K562 (cell line): Measurements from ENCODE around the gene ZNF785. TPM values are rescaled to one million over a fixed set of nuclear protein-coding genes. Genes with fewer than 3 reads are reported as not detected.
A peak's percentile ranks its signal among the peaks of the same experiment; 100 is the strongest.

ENCODE experiments used
- ATF1 ChIP-seq, 2 experiments: fragments of 450-650 bp in 1 of 2; IDR thresholded peaks; 2 replicates each; pipeline ENCODE4 v1.6.1; 2016; ENCODE audit warnings: missing compliant biosample characterization in 1 of 2, missing genetic modification characterization in 1 of 2
- JUND ChIP-seq, 2 experiments: IDR thresholded peaks; 2 replicates in 1 of 2; 3 replicates in 1 of 2; pipeline ENCODE4 v1.6.1; 2011; ENCODE audit warnings: borderline replicate concordance in 2 of 2, low read depth in 2 of 2, low read length in 2 of 2, improper control_type of control experiment in 1 of 2, missing biosample characterization in 1 of 2, missing genetic modification characterization in 1 of 2, missing genetic modification reagents in 1 of 2
- MAFK ChIP-seq: IDR thresholded peaks from 2 replicates; pipeline ENCODE4 v1.6.1; 2011; ENCODE audit warnings: low read length, improper control_type of control experiment
- MAX ChIP-seq: sonication (generic); formaldehyde crosslinking; IDR thresholded peaks from 2 replicates; pipeline ENCODE4 v1.9.0; 2022; ENCODE audit warnings: mild to moderate bottlenecking, missing genetic modification reagents
- NRF1 ChIP-seq, 2 experiments: fragments of 450-650 bp; IDR thresholded peaks in 1 of 2; conservative IDR thresholded peaks in 1 of 2; 2 replicates each; pipeline ENCODE4 v1.6.1; 2014; ENCODE audit warnings: mild to moderate bottlenecking in 2 of 2
- PHF21A ChIP-seq: fragments of 450-650 bp; IDR thresholded peaks from 2 replicates; pipeline ENCODE4 v1.6.1; 2017; ENCODE audit warnings: low read depth, borderline replicate concordance
- REST ChIP-seq, 2 experiments: fragments of 450-650 bp; formaldehyde crosslinking in 1 of 2; IDR thresholded peaks; 2 replicates each; pipeline versions ENCODE4 v1.4.0 to v1.6.1; 2014 to 2020; ENCODE audit warnings: mild to moderate bottlenecking in 2 of 2, borderline replicate concordance in 1 of 2, low read depth in 1 of 2
- SREBF1 ChIP-seq: fragments of 150-350 bp; IDR thresholded peaks from 2 replicates; pipeline ENCODE4 v1.6.1; 2014; ENCODE audit warnings: antibody characterized with exemption, low read depth, low read length, borderline replicate concordance
- STAT5B ChIP-seq: fragments of 250-450 bp; sonication (Bioruptor Pico); IDR thresholded peaks from 2 replicates; pipeline ENCODE4 v1.8.0; 2021; ENCODE audit warnings: mild to moderate bottlenecking, inconsistent platforms
- USF1 ChIP-seq: sonication (generic); formaldehyde crosslinking; IDR thresholded peaks from 2 replicates; pipeline ENCODE4 v1.9.0; 2022; ENCODE audit warnings: mild to moderate bottlenecking, missing genetic modification reagents
- ZBTB33 ChIP-seq: sonication (generic); formaldehyde crosslinking; IDR thresholded peaks from 2 replicates; pipeline ENCODE4 v1.8.1; 2023; ENCODE audit warnings: mild to moderate bottlenecking, missing genetic modification reagents
- ZEB2 ChIP-seq: fragments of 450-650 bp; IDR thresholded peaks from 2 replicates; pipeline ENCODE4 v1.6.1; 2016
- ZNF395 ChIP-seq: fragments of 200-800 bp; sonication (Bioruptor generic); IDR thresholded peaks from 2 replicates; pipeline ENCODE4 v1.6.1; 2017; ENCODE audit warnings: missing genetic modification characterization, missing compliant biosample characterization
- ZZZ3 ChIP-seq: fragments of 450-650 bp; IDR thresholded peaks from 2 replicates; pipeline ENCODE4 v1.6.1; 2016; ENCODE audit warnings: antibody characterized with exemption, mild to moderate bottlenecking, moderate library complexity
- polyA plus RNA-seq, 8 experiments: library from polyadenylated mRNA; depleted of rRNA in 4 of 8; stranded (reverse) in 5 of 8; unstranded in 3 of 8; fragments of >200 nt; fragmentation: Nextera tagmentation in 2 of 8; fragmentation: Illumina TruSeq in 1 of 8; extraction: Ambion mirVana in 2 of 8; extraction: Trizol in 1 of 8; gene quantifications; 2 replicates each; pipeline versions ENCODE4 v1.2.1 to v1.2.3, GENCODE V29; 2011 to 2014; ENCODE audit warnings: inconsistent platforms in 1 of 8, missing spikeins in 1 of 8
- total RNA-seq, 7 experiments: library from RNA; depleted of rRNA in 6 of 7; stranded (reverse); fragments of >200 nt in 6 of 7; fragmentation: Illumina TruSeq in 2 of 7; extraction: Trizol in 2 of 7; gene quantifications; 2 replicates each; pipeline versions ENCODE4 v1.2.1 to v1.2.3, GENCODE V29; 2011 to 2021; ENCODE audit warnings: low replicate concordance in 1 of 7

Gene ZNF785
- total and polyA plus RNA-seq, 9 of the 15 experiments (the other 6 are each of a cell fraction or from before 2014, with no cell fraction given) = 0.64 to 11.0 (median 6.4) TPM

GRCh38 chr16:30535777-30536190 is 49.7 kb downstream of the ZNF785 start (continued):
- TF ChIP-seq ZNF395 (CRISPR knock-in tag) (0 out of 2 replicates have a peak, but pooled peaks have one; percentile 18), MAX (peak; percentile 95), ZEB2 (no peak), NRF1 (conservative IDR thresholded peaks at IDR 0.05 in 1 of 2, IDR thresholded peaks at IDR 0.05 in 1 of 2) (peak; percentile 70 to 78), ZZZ3 (peak; percentile 86; the same call in 1 of the 2 replicates), REST (IDR thresholded peaks at IDR 0.05; ENCODE audit: borderline replicate concordance) (peak; percentile 66), REST (CRISPR knock-in tag; IDR thresholded peaks at IDR 0.05; ENCODE audit: low read depth) (no peak), STAT5B (CRISPR knock-in tag) (no peak), JUND (IDR thresholded peaks at IDR 0.05; ENCODE audit: borderline replicate concordance, low read depth, low read length) (peak; percentile 43), JUND (tag; IDR thresholded peaks at IDR 0.05; ENCODE audit: borderline replicate concordance, low read depth, low read length) (no peak; the same call in 2 of the 3 replicates), MAFK (no peak), ZBTB33 (peak; percentile 60; the same call in 1 of the 2 replicates), USF1 (CRISPR knock-in tag) (peak; percentile 83), PHF21A (0 out of 2 replicates have a peak, but pooled peaks have one; percentile 10), ATF1 (CRISPR knock-in tag; IDR thresholded peaks at IDR 0.05) (no peak), ATF1 (tag; IDR thresholded peaks at IDR 0.05) (peak; percentile 45), SREBF1 (0 out of 2 replicates have a peak, but pooled peaks have one; percentile 32)
